HG03342 (cell line): Measurements from ENCODE around the gene CRACR2B.
A peak's percentile ranks its signal among the peaks of the same experiment; 100 is the strongest.

Experiments used
- ATAC-seq: cut with Tn5 transposase; IDR thresholded peaks from one replicate; pipeline ENCODE4 v1.9.1; 2021; ENCODE audit warnings: mild to moderate bottlenecking, moderate library complexity; ENCODE audit not compliant: unreplicated experiment

The CRACR2B gene

DNA sequence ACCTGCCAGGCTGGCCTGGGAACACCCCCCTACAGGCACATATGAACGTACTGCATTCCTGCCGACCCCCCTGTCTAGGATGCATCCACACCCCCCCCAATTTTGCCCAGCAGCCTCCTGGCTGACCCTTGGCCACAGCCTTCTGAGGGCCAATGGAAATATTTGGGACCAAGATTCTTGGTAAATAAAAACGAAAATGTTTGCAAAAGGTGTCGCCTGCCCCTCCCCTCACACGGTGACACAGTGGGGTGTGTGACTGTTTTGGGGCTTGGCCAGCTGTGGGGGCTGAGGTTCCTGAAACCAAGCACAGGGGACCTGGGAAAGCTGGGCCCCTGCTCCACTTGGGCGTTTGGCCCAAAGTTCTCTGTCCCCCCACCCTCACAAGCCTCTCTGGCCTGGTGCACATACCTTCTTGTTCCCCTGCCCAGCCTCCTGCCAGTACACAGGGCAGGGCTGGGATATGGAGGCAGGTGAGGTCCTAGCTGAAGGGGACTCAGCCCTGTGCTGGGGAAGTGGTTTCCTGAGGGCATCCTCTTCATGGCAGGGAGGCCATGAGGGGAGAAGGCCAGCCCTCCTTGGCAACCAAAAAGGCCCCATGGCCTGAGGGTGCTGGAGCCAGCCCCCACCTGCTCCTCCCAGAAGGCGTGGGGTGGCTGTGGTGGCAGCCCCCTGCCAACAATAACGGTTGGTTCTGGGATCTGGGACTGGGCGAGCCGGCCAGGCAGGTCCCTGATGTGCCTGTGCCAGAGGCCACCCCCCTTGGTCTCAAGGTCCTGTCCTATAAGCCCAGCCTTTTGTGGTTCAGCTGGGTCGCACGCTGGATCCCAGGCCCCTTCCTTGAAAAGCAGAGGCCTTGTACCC is 2.1 kb upstream of the CRACR2B start:
- no peak for ATAC-seq

GRCh38 chr11:826227-826621 is 1.5 kb upstream of the CRACR2B start:
- no peak for ATAC-seq

DNA sequence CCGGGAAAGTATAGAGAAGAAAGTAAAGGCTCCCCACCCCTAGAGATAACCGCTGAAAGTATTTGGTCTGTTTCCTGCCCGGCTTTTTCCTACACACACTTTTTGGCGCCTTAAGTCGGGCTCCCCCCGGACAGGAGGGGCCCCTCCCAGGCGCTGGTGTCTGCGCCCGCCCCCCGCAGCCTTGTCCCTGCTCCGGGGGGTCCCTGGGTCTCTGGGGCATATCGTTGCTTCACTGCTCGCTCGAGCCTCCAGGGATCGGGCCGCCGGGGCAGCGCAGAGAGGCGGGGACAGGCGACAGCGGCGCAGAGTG is 928 bp upstream of the CRACR2B start:
- peak; percentile 14 for ATAC-seq

DNA sequence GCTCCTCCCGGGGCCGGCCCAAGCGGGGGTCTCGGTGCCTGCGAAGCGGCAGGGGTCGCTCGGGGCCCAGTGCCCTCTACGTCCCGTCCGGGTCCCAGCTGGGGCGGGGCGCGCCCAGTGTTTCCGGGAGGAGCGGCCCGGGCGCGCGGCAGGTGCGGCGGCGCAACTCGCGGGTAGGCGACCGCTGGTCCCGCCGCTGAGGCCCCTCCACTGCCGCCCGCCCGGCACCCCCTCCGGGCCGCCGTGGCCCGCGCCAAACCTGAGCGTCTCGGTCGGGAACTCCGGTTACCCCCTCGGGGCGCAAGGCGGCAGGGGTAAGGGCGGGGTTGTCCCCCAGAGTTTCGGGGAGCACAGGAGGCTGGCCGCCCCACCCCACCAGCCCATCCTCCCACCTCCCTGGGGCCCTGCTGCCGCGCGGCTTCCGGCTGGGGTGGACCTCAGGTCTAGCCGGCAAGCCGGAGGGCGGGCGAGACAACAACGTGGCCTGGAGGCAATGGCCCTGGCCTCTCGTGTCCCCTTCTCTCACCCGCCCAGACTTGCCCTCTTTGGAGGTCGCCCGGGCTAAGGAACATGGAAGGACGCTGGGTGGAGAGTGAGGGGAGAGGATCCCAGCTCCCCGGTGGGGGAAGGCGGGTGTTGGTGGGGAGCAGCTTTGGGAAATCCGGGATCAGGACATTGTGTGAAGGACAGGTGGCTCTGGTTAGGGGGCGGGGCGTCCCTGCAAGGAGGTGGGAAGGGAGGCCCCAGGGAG is 398 bp upstream of the CRACR2B start:
- ATAC-seq = peak; percentile 39

DNA sequence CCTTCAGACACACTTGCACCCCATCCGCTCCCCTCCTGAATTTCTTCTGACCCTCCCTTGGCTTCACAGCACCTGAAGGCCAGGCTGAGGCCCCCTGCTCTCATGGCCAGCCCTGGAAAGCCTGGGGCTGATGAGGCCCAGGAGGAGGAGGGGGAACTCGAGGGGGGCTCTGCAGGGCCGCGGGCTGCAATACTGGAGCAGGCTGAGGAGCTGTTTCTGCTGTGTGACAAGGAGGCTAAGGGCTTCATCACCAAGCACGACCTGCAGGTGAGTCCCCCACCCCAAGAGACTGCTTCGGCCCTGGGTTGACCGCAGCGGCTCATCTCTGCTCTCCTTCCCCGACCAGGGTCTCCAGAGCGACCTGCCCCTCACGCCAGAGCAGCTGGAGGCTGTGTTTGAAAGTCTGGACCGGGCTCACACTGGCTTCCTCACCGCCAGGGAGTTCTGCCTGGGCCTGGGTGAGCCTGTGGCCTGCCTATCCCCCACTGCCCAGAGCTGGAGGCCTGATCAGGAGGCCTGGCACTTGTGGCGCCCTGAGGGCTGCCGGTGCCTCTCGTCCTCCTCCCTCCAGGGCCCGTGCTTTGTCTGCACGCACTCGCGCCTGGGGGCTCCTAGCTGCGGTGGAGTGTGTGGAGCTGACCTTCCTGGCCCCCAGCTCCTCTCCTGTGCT is 922 bp downstream of the CRACR2B start:
- ATAC-seq = no peak

DNA sequence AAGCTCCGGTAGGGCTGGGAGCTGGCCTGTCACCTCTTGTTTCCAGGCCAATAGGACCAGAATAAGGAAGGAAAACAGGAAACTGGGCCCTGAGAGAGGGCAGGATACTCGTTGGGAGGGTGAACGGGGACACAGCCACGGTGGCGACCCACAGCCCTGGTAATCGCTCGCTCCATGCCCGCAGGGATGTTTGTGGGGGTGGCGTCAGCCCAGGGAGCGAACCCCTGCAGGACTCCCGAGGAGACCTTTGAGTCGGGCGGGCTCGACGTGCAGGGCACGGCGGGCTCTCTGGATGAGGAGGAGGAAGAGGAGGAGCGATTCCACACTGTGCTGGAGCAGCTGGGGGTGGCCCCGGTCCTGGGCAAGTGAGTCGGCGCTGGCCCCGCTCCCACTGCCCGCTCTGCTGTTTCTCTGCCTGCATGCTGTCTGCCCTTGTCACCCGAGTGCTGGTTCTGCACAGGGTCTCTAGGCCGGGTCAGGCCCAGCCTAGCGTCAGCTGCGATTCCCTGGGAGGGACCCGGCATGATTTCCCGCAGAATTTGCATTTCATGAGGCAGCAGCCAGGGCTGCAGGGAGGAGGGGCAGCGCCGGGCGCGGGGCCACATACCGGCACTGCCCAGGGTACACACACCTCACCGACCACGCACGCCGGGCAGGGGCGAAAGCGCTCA is 1.6 kb downstream of the CRACR2B start:
- ATAC-seq = no peak

- ATAC-seq = no peak
These were observed 2.2 kb downstream of the CRACR2B start for GRCh38 chr11:829847-830294.

GRCh38 chr11:830295-831117 is 2.8 kb downstream of the CRACR2B start:
- ATAC-seq = no peak

DNA sequence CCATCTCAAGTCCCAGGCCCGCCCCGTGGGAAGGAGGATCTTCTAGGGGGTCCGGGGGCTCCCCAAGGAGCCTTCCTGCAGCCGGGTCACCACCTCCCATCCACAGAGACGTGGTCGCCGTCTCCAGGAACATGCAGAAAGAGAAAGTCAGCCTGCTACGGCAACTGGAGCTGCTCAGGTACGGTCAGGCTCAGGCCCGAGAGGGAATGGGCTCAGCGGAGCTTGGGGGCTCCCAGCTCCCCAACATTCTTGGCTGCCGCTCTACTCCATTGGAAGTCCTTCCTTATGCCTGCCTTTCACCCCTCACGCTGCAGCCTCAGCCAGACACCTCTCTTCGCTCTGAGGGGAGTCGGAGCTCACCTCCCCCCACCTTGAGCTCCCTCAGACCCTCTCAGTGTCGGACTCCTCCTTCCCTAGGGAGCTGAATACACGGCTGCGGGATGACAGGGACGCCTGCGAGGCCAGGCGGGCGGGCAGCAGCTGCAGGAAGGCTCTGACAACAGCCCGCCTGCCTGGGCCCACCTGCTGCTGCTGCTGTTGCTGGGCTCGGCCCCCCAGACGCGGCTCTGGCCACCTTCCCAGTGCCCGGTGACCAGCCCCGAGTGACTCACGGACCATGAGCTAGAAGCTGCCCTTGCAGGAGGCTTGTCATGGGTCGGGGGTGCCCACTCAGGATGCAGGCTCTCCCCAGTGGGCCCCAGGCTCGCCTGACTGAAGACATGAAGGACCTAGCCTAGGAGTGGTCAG is 3.6 kb downstream of the CRACR2B start:
- ATAC-seq = no peak

GRCh38 chr11:831961-832528 is 4.3 kb downstream of the CRACR2B start:
- ATAC-seq = no peak

DNA sequence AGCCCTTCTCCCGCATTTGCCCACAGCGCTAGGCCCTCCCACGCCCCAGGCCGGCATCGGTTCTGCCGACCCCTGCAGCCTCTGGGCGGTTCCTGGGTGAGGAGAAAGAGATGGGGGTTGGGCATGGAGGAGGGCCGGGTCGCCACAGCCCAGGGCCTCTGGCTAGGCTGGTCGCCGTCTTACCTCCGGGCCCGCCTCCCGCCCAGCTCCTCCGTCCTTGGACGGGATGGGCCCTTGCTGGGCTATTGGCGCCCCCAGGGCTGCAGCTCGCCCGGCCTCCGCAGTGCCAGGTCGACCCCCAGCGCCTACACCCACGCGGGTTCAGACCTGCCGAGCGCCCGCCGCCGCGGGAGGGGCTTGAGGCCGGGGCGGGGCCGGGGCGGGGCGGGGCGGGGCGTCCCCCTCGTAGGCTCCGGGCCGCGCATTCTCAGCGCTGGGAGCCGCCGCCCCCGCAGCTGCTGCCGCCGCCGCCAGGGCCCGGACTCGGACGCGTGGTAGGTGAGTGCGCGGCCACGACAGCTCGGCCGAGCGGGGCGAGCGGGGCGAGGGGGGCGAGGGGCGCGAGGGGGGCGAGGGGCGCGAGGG is 4.9 kb downstream of the CRACR2B start, which contains the start of gene CD151:
TSS of gene CD151 (plus strand) at position 424 of the 585 bp plus-strand sequence. CDS start 3,118 bp downstream, outside the sequence.
- ATAC-seq = peak; percentile 28

- ATAC-seq = peak; percentile 21
These were observed 5.5 kb downstream of the CRACR2B start for GRCh38 chr11:833114-833791.

DNA sequence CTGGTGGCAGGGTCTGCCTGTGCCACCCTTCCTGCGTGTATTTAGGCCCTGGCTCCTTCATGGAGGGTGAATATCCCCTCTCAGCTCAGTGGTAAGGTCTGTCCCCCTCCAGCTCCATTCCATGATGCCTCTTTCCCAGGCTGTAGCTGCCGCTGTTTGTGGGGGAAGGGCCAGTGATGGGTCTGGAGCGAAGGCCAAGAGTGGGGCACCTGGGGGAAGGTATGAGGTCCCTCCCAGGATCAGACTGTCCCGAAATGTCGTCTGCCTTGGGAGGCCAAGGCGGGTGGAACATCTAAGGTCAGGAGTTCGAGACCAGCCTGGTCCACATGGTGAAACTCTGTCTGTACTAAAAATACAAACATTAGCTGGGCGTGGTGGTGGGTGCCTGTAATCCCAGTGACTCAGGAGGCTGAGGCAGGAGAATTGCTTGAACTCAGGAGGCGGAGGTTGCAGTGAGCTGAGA is 6.2 kb downstream of the CRACR2B start:
- no peak for ATAC-seq

GRCh38 chr11:834371-835316 is 6.9 kb downstream of the CRACR2B start:
- no peak for ATAC-seq

GRCh38 chr11:836274-836673 is 8.6 kb downstream of the CRACR2B start:
- ATAC-seq = no peak

DNA sequence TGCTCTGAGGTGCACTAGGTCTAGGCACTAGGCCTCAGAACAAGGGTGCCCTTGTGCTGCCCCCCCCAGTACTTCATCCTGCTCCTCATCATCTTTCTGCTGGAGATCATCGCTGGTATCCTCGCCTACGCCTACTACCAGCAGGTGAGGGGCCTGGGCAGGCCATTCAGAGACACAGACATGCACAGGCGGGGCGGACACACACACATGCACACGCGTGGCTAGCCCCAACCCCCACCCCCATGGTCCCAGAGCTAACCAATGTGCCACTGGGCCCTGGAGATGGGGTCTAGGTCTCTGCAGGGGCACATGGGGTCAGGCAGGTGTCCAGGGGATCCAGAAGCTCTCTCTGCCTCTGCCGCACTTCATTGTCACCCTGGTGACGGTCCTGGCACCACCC is 9.0 kb downstream of the CRACR2B start:
- no peak for ATAC-seq
